GM21619 (cell line): Measurements from ENCODE around the gene SIRPD.
"Not testable (repeated sequence)": the region's sequence is repeated elsewhere in the genome, so short reads cannot be mapped to it uniquely, and the experiment has no call there.

ENCODE experiments used
- ATAC-seq: cut with Tn5 transposase; IDR thresholded peaks from one replicate; pipeline ENCODE4 v1.9.1; 2021; ENCODE audit not compliant: unreplicated experiment

The SIRPD gene

DNA sequence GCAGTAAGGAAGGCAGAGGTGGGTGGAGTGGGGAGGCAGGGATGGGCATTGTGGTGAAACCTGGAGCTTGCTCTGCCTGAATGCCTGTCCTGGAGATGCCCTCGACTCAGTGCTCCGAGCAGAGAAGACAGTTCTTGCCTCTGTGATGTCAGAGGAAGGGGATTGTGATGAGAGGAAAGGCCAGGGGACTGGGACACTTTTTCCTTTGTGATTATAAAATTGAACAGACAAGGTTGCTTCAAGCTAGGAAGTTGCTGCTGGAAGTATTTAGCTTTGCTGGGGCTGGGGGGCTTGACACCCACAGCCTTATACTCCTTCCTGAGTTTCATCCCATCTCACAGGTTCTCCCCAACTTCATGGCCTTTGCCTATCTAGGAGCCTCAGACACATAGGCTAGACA, at the start of gene SIRPD:
SIRPD (minus strand) TSS at position 101 of the 400 bp plus-strand sequence; CDS start at position 49, 52 bp downstream.
- no peak for ATAC-seq

DNA sequence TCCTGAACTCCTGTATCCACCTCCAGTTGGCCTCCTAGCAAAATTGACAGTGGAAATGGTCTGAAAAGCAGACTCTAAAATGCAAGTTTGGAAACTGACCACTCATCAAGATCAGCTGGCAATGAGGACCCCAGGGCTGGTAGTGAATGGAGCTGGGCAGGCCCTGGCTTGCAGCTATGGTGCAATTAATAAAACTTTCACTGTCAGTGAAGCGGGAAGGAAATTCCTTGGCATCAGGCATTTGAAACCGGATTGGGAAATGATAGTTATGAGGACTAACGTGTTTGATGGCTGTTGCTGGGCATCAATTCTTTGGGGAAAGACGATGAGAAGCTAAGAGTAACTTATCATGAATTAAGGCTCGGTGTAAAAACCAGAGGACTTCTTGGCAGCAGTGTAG, 43.2 kb upstream of the SIRPD start:
- no peak for ATAC-seq

DNA sequence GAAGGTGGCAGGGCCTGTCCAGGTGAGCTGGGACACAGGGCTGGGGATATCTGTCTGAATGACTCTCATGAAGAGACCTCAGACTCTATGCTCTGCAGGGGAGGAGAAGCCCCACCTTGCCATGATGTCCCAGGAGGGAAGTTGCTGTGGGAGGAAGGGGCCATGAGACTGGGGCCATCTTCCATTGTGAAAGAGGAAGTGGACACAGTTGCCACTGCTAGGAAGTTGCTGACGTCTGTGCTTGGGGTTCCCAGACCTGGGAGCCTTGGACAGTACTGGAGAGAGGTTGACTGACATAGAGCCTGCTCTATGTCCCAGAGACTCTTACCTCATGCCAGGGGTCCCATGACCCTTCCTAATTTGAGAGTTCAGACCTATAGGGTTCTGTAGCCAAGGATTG, 37.8 kb upstream of the SIRPD start:
- no peak for ATAC-seq

DNA sequence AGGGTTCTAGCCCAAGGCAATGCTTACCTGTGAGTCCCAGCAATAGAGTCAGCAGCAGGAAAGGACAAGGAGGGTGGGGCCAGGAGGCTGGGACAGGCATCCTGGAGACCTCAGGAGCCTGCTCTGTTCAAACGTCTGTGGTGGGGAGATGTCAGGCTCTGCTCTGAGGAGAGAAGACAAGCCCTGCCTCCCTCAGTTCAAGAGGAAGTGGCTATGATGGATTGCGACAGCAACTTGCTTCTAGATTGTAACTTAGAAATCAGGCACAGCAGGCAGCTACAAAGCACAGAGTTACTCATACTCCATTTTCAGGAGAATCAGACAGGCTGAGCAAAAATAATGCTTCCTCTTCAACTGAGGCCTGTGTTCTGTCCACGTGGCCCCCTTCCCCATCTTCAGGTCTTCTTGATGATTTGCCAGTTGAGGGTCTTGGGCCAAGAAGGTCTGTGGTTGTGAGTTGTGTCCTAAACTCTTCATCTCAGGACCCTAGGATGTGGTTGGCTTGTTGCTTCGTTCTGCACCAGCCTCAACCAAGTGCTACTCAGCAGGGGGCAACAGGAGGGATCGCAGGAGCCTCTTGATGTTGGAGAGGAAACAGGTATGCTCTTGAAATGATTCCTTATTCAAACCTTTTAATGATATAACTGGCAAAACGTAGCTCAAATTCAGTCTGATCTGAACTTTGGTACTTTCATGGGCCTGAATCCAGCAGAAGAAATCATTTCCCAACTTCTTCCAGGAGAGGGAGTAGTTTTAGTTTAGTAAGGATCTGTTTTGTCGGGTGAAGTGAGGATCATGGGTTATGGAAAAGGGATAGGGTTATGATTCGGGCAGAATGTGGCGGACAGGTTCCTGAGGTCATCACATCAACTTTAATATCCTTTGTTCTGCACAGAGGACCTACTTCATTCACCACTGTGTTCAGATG, 31.3 kb upstream of the SIRPD start:
- ATAC-seq: no peak

DNA sequence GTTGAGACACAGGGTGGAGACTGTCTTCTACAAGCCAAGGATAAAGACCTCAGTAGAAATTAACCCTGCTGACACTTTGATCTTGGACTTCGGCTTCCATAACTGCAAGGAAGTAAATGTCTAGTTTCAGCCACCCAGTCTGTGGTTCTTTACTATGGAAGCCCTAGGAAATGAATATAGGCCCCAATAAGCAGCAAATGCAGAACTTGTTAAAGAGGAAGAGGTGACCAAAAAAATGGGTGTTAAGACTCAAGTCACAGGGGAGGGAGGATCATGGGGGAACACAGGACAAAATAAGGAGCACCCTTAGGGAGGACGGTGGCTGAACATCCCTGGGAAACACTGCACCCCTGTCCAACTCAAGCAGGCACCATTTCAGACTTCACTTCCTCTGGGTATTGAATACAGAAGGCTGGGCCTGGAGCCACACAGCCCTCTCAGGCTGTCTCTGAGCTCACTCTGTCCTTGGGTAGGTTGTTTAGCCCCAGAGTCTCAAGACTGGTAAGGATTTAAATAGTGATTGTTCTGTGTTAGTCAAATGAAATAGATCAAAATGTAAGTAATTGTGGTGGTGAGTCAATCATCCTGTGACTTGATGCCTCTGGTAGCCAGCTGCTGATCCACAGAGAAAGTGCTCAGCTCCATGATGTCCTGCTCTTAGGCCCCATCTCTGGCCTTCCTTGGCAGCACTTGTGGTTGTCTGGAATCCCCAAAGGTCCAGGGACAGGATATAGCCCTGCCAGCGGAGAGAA, 30.5 kb upstream of the SIRPD start:
- no peak for ATAC-seq

DNA sequence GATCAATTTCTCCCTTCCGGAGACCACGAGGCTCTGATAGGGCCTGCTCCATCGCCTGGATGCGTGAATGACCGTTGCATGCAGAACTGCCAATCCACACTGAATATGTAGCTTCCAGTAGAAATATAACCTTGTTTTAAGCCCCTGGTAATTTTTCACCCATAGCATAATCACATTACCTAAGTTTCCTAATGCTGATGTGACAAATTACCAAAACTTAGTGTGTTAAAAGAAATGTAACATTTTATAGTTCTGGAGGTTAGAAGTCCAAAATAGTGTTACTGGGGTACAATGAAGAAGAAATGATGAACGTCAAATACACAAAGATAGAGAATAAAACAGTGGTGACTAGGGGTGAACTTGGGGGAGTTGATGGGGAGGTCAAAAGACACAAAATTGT, 22.0 kb upstream of the SIRPD start:
- ATAC-seq: no peak

DNA sequence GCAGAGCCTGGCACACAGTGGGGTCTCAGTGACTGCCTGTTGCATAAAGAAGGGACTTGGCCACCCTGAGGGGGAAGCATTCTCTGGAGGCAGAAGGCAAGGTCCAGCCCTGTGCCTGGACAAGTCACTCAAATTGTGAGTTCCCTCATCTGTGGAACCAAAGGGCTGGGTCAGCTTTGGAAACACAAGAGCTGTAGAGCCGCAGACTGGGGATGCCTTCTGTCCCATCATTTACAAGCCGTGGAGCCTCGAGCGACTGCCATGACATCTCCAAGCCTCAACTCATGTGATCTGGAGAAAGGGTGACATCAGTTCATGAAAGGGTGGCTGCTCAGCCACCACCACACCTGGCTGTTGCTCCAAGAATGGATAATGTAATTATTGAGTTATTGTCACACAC, 20.4 kb upstream of the SIRPD start:
- no peak for ATAC-seq

DNA sequence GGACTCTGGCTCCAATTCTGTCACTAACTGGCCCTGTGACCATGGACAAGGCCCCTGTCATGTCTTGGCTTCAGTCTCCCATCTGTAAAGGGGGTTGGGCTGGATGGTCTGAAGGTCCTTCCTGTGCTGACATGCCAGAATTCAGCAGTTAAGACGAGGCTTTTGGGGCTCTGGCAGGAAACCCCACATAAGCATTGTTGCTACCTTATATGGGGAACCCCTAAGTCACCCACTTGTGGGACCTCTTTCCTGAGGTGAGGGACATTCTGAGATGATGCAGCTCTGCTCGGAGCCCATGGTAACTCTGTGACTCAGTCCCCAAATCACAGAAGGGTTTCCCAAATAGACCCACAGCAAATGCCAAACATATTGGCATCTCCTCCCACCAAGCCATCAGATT, 19.8 kb upstream of the SIRPD start:
- not testable (repeated sequence) for ATAC-seq

DNA sequence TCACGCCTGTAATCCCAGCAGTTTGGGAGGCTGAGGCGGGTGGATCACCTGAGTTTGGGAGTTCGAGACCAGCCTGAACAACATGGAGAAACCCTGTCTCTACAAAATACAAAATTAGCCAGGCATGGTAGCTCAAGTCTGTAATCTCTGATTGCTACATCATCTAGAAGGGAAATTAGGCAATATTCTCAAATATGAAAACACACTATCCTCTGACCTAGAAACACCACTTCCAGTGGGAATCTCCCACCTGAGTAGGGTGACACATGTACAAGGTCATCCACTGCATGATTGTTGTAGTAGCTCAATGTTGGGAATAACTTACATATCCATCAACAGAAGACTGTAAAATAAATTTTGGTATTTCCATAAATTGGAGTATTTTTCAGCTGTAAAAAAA, 19.1 kb upstream of the SIRPD start:
- no peak for ATAC-seq

DNA sequence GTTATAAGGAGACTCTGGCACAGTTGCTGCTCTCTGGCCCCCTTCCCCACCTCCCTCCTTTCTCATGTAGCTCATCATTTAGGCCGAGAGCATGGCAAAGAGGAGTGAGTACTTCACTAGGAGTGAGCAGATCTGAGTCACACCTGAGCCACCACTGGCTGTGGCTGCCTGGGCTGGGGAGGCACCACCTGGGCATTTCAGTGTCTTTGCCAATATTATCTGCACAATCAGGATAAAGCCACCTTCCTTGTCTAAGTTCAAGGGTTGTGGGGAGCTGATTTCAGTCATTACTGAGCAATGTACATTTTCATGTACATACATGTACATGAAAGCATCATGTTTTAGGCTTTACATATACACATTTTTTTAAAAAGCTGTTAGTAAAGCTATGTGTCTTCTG, 18.5 kb upstream of the SIRPD start:
- not testable (repeated sequence) for ATAC-seq

DNA sequence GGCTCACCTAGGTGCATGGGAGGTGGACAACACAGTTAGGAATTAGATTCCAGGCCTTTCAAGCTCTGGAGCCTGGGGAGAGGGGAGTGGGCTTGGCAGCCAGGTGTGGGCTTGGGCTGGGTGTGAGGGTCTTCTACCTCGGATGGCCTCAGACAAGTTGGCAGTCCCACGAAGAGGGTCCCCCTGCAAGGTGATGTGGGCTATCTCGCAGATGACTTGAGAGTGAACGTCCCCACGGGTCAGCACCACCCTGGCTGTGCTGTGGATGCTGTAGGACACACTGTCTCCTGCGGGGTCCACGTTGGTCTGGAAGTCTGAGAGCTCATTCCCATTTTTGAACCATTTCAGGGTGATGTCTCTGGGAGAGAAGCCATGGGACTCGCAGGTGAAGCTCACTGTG, 14.1 kb upstream of the SIRPD start:
- not testable (repeated sequence) for ATAC-seq

DNA sequence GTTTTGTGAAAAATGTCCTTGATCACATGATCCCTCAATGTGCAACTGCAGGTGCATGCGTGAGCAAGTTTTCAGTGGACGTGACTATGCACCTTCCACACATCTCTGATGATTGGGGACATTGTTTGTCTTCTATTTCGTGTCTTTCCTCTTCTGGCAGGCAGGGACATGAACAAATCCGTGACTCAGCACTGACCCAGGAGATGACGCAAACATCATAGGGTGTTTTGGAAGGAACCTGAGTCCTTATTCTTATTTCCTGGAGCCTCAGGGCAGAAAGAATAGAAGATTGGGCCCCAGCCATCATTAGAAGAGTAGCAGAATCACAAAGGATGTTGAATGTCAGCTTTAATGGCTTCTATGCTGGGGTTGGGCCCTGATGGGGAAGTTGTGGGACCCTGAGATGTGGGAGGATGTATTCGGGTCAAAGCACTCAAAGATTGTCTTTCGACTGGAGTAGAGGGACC, 11.9 kb upstream of the SIRPD start:
- no peak for ATAC-seq

DNA sequence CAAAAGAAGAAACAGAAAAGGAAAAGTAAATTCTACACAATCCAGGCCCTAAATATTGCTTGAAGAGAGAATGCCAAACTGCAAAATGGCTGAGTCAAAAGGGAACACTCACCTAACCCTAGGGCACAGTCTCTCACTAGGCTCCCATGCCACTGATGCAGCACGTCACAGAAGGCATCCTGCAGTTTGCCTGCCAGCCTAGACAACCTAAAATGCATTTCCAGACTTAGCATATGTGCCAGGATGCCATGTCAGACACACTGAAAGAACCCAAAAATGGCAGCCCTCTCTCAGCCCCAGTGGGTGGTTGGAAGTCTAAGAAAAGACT, 10.6 kb upstream of the SIRPD start:
- ATAC-seq: no peak

DNA sequence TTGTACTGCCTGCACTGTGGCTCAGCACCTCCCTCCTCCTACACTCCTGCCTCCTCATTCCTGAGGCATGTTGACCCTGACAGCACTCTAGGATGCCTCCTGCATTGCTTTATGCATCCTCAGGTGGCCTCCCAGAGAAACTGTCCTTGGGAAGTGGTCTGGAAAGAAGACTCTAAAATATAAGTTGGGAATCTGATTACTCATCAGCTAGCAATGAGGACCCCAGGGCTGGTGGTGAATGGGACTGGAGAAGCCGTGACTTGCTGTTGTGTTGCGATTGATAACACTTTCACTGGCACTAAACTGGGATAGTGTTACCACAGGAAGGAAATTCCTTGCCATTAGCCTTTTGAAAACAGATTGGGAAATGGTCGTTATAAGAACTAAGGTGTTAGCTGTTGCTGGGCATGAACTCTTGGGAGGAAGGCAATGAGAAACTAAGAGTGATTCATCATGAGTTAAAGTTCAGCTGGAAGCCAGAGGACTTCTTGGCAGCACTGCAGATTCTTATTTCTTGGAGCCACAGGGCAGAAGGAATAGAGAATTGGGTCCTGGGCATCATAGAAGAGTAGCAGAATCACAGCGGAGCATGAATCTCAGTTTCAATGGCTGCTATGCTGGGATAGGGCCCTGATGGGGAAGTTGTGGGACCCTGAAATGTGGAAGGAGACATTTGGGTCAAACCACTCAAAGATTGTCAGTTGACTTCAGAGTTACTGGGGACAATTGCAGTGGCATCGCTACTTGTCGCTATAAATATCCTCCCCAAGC, 10.1 kb upstream of the SIRPD start:
- no peak for ATAC-seq

DNA sequence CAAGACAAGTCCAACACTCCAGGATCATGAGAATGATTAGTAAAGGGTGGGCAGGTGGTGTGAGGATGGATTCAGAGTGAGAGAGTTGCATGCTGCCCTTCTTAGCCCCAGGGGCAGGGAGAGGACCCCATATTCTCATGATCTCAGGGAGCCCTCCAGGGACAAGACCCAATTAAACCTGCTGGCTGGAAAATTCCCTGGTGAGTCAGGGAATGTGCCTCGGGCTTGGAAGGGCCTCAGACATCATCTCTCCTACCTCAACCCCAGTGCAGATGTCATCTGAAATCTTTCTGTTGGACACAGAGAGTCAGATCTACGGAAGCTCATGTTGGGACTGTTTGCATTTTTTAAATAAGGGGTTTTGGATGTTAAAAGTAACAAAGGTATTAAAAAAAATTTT, 9.2 kb upstream of the SIRPD start:
- no peak for ATAC-seq

DNA sequence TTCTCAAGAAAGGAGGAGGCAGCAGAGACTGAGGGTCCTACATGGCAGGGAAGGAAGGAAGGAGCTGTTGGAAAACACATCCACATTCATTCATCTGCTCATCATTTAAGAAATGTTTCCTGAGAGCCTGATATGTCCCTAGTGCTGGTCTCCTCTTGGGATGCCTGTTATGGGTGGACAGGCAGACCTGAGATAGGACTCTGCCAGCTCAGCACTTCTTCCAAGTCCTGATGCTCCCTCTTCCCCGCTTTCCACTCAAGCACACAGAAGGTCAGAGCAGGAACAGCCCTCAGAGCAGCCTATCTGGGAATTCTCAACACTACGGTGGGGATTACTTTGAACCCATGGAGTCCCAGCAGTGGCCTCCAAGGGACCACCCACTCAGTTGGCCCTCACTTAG, 8.0 kb upstream of the SIRPD start:
- no peak for ATAC-seq

DNA sequence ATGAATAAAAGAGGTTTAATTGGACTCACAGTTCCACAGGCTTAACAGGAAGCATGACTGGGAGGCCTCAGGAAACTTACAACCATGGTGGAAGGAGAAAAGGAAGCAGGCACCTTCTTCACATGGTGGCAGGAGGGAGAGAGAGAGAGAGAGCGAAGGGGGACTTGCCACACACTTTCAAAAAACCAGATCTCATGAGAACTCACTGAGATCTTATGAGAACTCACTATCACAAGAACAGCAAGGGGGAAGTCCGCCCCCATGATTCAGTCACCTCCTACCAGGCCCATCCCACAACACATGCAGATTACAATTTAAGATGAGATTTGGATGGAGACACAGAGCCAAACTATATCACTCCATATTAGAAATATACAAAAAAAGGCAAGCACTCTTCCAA, 6.1 kb upstream of the SIRPD start:
- no peak for ATAC-seq

DNA sequence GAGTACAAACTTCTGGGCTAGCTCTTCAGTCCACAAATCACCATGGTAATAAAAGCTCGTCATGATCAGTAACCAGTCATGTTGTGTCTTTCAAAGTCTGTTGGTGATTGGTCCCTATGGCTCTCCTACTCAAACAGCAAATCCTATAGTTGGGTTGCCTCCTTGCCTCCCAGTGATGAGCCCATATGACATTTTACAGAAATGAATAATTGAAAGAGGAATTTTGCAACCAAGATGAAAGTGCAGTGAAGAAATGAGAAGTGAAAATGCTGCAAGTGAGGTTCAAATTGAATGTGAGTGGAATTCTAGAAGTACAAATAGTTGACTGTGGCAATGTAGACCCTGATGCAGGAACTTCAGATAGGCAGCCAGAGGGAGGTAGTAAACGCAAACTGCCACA, 5.1 kb upstream of the SIRPD start:
- no peak for ATAC-seq

DNA sequence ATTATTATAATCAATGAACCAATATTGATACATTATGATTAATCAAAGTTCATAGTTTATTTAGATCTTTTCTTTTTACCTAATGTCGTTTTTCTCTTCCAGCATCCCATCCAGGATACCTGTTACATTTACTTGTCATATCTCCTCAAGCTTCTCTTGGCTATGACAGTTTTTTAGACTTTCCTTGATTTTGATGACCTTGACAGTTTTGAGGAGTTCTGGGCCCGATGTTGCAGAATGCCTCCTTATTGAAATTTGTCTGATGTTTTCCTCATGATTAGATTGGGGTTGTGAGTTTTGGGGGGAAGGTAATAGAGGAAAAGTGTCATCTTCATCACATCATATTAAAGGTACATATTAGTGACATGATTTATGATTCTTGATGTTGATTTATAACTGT, 3.8 kb upstream of the SIRPD start:
- no peak for ATAC-seq

DNA sequence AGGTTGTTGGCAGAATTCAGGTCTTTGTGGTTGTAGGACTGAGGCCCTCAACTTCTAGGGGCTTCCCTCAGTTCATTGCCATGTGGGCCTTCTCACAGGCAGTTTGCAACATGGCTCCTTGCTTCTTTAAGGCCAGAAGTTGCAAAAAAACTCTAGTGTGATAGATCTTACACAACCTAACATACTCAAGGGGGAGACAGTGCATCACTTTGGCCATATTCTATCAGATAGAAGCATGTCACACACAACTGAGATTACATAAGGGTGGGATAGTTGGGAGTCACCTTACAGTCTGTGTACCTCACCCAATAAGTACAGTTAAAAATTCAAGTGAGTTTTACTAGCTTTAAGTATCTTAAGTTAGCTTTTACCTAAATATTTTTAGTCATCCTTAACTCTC, 1.6 kb downstream of the SIRPD start:
- ATAC-seq: no peak

DNA sequence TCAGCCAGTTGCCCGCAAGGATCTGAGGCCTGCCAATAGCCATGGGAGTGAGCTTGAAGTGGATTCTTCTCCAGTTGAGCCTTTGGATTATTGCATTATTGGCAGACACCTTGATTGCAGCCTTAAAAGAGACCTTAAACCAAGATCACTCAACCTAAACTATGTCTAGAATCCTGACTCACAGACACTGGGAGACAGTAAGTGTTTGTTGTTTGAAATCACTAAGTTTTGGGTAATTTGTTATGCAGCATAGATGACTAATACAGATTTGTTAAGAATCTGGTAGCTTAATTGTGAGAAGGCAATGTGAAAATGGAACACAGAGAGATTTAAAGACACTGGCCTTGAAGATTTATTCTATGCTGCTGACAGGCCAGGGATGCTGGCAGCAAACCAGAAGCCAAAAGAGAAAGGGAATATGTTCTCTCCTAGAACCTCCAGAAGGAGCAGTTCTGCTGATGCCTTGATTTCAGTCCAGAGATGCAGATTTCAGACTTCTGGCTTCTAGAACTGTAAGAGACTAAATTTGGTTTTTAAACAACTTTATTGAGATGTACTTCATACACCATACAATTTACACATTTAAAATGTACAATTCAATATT, 17.6 kb downstream of the SIRPD start:
- ATAC-seq: no peak
